Activated gamma-delta T cell (primary cell): ENCODE data around the gene LRCH4.

Experiments used
- DNase-seq: peaks from one replicate; lab custom pipeline; 2025; lab: John Stamatoyannopoulos, UW

The LRCH4 gene

GRCh38 chr7:100606313-100606712, 20.4 kb upstream of the LRCH4 start:
- no peak for DNase-seq

GRCh38 chr7:100604976-100605911, 19.3 kb upstream of the LRCH4 start:
- peak; percentile 30 for DNase-seq

GRCh38 chr7:100604028-100604975, 18.4 kb upstream of the LRCH4 start:
- DNase-seq = peak; percentile 80

- DNase-seq = no peak
Observed at GRCh38 chr7:100603726-100604027, 17.7 kb upstream of the LRCH4 start.

- DNase-seq = no peak
Observed at GRCh38 chr7:100602889-100603725, 17.2 kb upstream of the LRCH4 start.

- DNase-seq = no peak
Observed at GRCh38 chr7:100600730-100601038, 14.8 kb upstream of the LRCH4 start.

GRCh38 chr7:100599911-100600729, 14.2 kb upstream of the LRCH4 start:
- DNase-seq = no peak

GRCh38 chr7:100598425-100598824, 12.5 kb upstream of the LRCH4 start:
- DNase-seq = no peak

- no peak for DNase-seq
Observed at GRCh38 chr7:100595188-100595587, 9.3 kb upstream of the LRCH4 start.

- DNase-seq = no peak
Observed at GRCh38 chr7:100591596-100591995, 5.7 kb upstream of the LRCH4 start.

- DNase-seq = no peak
Observed at GRCh38 chr7:100590077-100590737, 4.3 kb upstream of the LRCH4 start.

GRCh38 chr7:100589341-100589947, 3.5 kb upstream of the LRCH4 start:
- DNase-seq = no peak

GRCh38 chr7:100588438-100588837, 2.5 kb upstream of the LRCH4 start:
- no peak for DNase-seq

GRCh38 chr7:100586266-100587025, 517 bp upstream of the LRCH4 start, which contains the start of gene FBXO24:
Gene FBXO24, plus strand, starts transcription at chr7:100586328. Its CDS starts 298 bp downstream, at chr7:100586626.
- peak; percentile 98 for DNase-seq

GRCh38 chr7:100584683-100585510, 1.0 kb downstream of the LRCH4 start:
- DNase-seq = no peak

GRCh38 chr7:100584054-100584682, 1.8 kb downstream of the LRCH4 start:
- no peak for DNase-seq

GRCh38 chr7:100583132-100584053, 2.5 kb downstream of the LRCH4 start:
- no peak for DNase-seq
